ENCODE results near the gene GRB10.
"Not testable (repeated sequence)": the region's sequence is repeated elsewhere in the genome, so short reads cannot be mapped to it uniquely, and the experiment has no call there.

Gene GRB10

GRCh38 chr7:50564640-50565558 lies 217.8 kb downstream of the GRB10 start, which contains the start of gene DDC:
Gene DDC, minus strand, starts transcription at chr7:50565405. Its CDS starts 21,320 bp downstream, at chr7:50544085.
- DNase-seq: no peak

- DNase-seq: no peak
Observed at GRCh38 chr7:50564171-50564570, 218.5 kb downstream of the GRB10 start.

GRCh38 chr7:50562136-50562535 lies 220.6 kb downstream of the GRB10 start:
- DNase-seq: peak; percentile 9

- no peak for DNase-seq
Observed at GRCh38 chr7:50560865-50561351, 221.8 kb downstream of the GRB10 start.

- no peak for DNase-seq
Observed at GRCh38 chr7:50559881-50560280, 222.8 kb downstream of the GRB10 start.

- peak; percentile 93 for DNase-seq
Observed at GRCh38 chr7:50558294-50559053, 224.2 kb downstream of the GRB10 start.

- no peak for DNase-seq
Observed at GRCh38 chr7:50557099-50557498, 225.6 kb downstream of the GRB10 start.

- DNase-seq: no peak
Observed at GRCh38 chr7:50556247-50556991, 226.3 kb downstream of the GRB10 start.

- DNase-seq: no peak
Observed at GRCh38 chr7:50555594-50556140, 227.0 kb downstream of the GRB10 start.

- no peak for DNase-seq
Observed at GRCh38 chr7:50554431-50555322, 228.0 kb downstream of the GRB10 start.

- no peak for DNase-seq
Observed at GRCh38 chr7:50553973-50554372, 228.7 kb downstream of the GRB10 start.

- DNase-seq: peak; percentile 29
Observed at GRCh38 chr7:50552921-50553320, 229.8 kb downstream of the GRB10 start.

- DNase-seq: no peak
Observed at GRCh38 chr7:50552139-50552538, 230.6 kb downstream of the GRB10 start.

GRCh38 chr7:50545613-50546012 lies 237.1 kb downstream of the GRB10 start:
- not testable (repeated sequence) for DNase-seq

- DNase-seq: no peak
Observed at GRCh38 chr7:50544992-50545391, 237.7 kb downstream of the GRB10 start.

- DNase-seq: no peak
Observed at GRCh38 chr7:50543776-50544442, 238.8 kb downstream of the GRB10 start.

GRCh38 chr7:50542132-50542531 lies 240.6 kb downstream of the GRB10 start:
- no peak for DNase-seq

GRCh38 chr7:50540785-50541579 lies 241.7 kb downstream of the GRB10 start:
- DNase-seq: no peak

Measured in kidney glomerular epithelial cell (primary cell).